Left ventricle myocardium inferior (tissue), 1 donor: ENCODE measurements around the gene TMSB10. TPM values are rescaled to one million over a fixed set of nuclear protein-coding genes. Genes with fewer than 3 reads are reported as not detected.

Experiments
- DNase-seq: peaks from one replicate; pipeline ENCODE4 v3.0.0-alpha.2; 2020
- H3K27ac ChIP-seq: fragments of 200-600 bp; replicated peaks from 2 replicates; pipeline ENCODE4 v1.8.0; 2021
- H3K27me3 ChIP-seq: fragments of 200-600 bp; 2 replicates; pipeline ENCODE4 v1.8.0; 2021; ENCODE audit warnings: low read depth
- H3K36me3 ChIP-seq: fragments of 200-600 bp; 2 replicates; pipeline ENCODE4 v1.8.0; 2021
- H3K4me1 ChIP-seq: fragments of 200-600 bp; 2 replicates; pipeline ENCODE4 v1.8.0; 2021
- H3K4me3 ChIP-seq: fragments of 200-600 bp; 2 replicates; pipeline ENCODE4 v1.8.0; 2021; ENCODE audit warnings: mild to moderate bottlenecking, moderate library complexity
- H3K9me3 ChIP-seq: fragments of 200-600 bp; replicated peaks from 2 replicates; pipeline ENCODE4 v1.8.0; 2021
- CTCF ChIP-seq: fragments of 200-600 bp; IDR thresholded peaks from 2 replicates; pipeline ENCODE4 v1.8.0; 2021; ENCODE audit warnings: antibody characterized with exemption, mild to moderate bottlenecking, borderline replicate concordance
- intact Hi-C: fragments of 100-400 bp; cut with micrococcal nuclease; formaldehyde crosslinking; loops from one replicate; pipeline ENCODE4 v1.11.0; 2022
- total RNA-seq: library from RNA; stranded (reverse); fragmentation: NEBNext Ultra II Directional; extraction: Animal tissue kit (Norgen Biotek cat#: 25700); gene quantifications from one replicate; pipeline ENCODE4 v1.2.1, GENCODE V29; 2021
- donor health status: DM: no; HTN: yes; CAD: no; lungs with severe emphysema.

Gene TMSB10
- total RNA-seq, 1 donor from 2014 or later, result 400 TPM

GRCh38 chr2:84899304-84900204, 5.9 kb upstream of the TMSB10 start:
- intact Hi-C loops, result no loop called here
- Histone ChIP-seq H3K27me3 (no peaks in the 10 kb centered on the region), H3K36me3 (no peaks in the 10 kb centered on the region), H3K4me1 (peaks cover 36% of the 10 kb centered on the region), H3K9me3 (no peaks in the 10 kb centered on the region), H3K27ac (no peak overlapping the region), H3K4me3 (no peak overlapping the region)
- DNase-seq, result no peak
- no peak for TF ChIP-seq CTCF

- Histone ChIP-seq H3K4me3 (no peak overlapping the region), H3K27ac (no peak overlapping the region), H3K36me3 (no peaks in the 10 kb centered on the region), H3K27me3 (no peaks in the 10 kb centered on the region), H3K4me1 (peaks cover 34% of the 10 kb centered on the region), H3K9me3 (no peaks in the 10 kb centered on the region)
- DNase-seq, result no peak
- intact Hi-C loops, result no loop called here
- no peak for TF ChIP-seq CTCF
Observed at GRCh38 chr2:84900971-84901370, 4.5 kb upstream of the TMSB10 start.

GRCh38 chr2:84901593-84902120, 3.8 kb upstream of the TMSB10 start:
- H3K4me1 ChIP-seq, result peaks cover 41% of the 10 kb centered on the region
- H3K27ac ChIP-seq, result no peak overlapping the region
- no peak for DNase-seq
- H3K36me3 ChIP-seq, result no peaks in the 10 kb centered on the region
- H3K4me3 ChIP-seq, result no peak overlapping the region
- no peaks in the 10 kb centered on the region for H3K9me3 ChIP-seq
- no peak for TF ChIP-seq CTCF
- no peaks in the 10 kb centered on the region for H3K27me3 ChIP-seq
- intact Hi-C loops, result no loop called here

- Histone ChIP-seq H3K27me3 (no peaks in the 10 kb centered on the region), H3K4me1 (peaks cover 47% of the 10 kb centered on the region), H3K27ac (no peak overlapping the region), H3K4me3 (no peak overlapping the region), H3K36me3 (no peaks in the 10 kb centered on the region), H3K9me3 (no peaks in the 10 kb centered on the region)
- DNase-seq, result no peak
- intact Hi-C loops, result no loop called here
- no peak for TF ChIP-seq CTCF
Observed at GRCh38 chr2:84902526-84902925, 2.9 kb upstream of the TMSB10 start.

GRCh38 chr2:84904151-84904550, 1.3 kb upstream of the TMSB10 start:
- no peak for TF ChIP-seq CTCF
- peak overlapping the region; percentile 78 for H3K4me3 ChIP-seq
- intact Hi-C loops, result no loop called here
- H3K27ac ChIP-seq, result peak overlapping the region; percentile 97
- H3K4me1 ChIP-seq, result peaks cover 33% of the 10 kb centered on the region
- H3K36me3 ChIP-seq, result no peaks in the 10 kb centered on the region
- DNase-seq, result no peak
- no peaks in the 10 kb centered on the region for H3K9me3 ChIP-seq
- H3K27me3 ChIP-seq, result no peaks in the 10 kb centered on the region
